Activated effector memory CD4-positive, alpha-beta T cell treated with anti-CD3 and anti-CD28 coated beads, Interleukin-2, amount 50 U/mL, for 16 hours (primary cell): ENCODE measurements around the gene HMOX1.
"Not testable (repeated sequence)": the region's sequence is repeated elsewhere in the genome, so short reads cannot be mapped to it uniquely, and the experiment has no call there.

ENCODE experiments used
- DNase-seq: peaks from one replicate; pipeline ENCODE4 v3.0.0-alpha.2; 2020

Gene HMOX1

DNA sequence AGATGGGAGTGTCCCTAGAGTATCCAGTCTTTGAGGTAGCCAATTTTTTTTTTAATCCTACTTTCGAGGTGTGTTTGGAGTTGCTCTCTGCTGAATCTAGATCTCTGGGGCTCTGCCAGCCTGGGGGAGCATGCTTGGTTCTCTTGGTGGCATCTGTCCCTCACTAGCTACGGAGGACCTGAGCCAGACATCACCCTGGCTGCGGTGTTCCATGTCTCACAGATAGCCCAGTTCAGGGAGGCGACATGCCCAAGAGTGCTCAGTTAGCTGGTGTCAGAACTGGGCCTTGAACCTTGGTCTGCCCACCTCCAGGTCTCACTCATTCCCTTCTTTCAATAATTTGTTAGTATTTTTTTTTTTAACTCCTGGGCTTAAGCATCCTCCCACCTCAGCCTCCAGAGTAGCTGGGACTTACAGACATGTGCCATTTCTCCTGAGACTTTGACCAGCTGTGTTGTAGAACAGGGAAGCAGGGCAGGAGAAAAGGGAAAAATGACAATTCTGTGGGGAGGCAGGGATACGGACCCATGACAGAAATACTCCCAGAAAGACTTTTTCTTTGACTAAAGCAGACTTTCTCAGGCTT, 621 bp downstream of the HMOX1 start:
- DNase-seq, result no peak

DNA sequence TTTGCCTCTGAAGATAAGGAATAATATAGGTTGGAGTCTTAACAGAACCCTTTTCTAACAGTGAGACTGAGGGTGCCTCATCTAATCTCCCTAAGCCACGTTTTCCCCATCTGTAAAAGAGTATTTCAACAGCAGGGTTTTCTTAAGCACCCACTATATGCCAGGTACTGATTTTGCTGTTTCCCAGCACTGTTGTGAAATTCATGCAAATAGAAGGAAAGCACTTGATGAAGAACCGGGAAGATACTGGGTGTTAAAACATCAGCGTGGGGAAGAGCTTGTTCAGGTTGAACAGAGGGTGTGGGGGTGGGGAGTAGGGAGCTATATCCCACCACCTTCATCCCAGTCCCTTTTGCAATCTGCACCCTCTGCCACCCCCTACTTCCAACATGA, 2.8 kb downstream of the HMOX1 start:
- no peak for DNase-seq

DNA sequence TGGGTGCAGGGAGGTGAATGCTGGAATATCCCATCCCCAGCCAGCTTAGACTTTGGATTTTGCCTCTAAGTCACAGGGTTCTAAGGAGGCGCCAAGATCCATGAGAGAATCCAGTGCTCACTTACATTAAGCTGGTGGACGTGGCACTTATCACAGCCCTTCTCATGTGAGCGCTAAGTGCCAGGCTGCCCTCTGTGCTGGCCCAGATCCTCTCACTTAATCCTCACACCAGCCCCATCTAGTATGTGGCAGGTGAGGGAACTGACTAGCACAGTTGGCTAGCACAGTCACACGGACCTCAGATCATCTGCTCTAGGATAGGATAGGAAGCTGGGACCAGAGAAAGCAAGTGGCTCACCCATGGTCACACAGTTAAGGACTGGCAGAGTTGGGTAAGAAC, 3.6 kb downstream of the HMOX1 start:
- no peak for DNase-seq

DNA sequence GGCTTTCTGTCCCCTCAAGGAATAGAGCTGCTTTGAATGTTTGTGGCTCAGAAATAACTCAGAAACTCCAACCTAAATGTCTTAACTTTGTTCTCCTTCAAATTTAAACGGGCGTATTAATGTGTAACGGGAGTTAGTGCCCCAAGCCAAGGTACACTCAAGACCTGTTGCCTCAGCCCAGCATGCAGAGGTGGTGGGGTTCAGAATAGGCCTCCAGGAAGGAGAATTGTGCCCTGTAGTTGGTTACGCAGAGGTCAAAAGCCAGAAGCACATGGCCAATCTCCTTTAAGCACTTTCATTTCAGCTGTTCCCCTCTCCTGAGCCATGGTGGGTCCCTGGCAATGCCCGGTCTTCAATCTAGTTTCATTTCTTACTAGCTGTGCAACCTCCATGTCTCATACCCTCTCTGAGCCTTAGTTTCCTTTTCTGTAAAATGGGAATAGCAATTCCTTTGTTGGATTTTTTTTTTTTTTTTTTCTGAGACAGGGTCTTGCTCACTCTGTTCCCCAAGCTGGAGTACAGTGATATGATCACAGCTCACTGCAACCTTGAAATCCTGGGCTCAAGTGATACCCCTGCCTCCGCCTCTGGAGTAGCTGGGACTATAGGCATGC, 4.2 kb downstream of the HMOX1 start:
- no peak for DNase-seq

DNA sequence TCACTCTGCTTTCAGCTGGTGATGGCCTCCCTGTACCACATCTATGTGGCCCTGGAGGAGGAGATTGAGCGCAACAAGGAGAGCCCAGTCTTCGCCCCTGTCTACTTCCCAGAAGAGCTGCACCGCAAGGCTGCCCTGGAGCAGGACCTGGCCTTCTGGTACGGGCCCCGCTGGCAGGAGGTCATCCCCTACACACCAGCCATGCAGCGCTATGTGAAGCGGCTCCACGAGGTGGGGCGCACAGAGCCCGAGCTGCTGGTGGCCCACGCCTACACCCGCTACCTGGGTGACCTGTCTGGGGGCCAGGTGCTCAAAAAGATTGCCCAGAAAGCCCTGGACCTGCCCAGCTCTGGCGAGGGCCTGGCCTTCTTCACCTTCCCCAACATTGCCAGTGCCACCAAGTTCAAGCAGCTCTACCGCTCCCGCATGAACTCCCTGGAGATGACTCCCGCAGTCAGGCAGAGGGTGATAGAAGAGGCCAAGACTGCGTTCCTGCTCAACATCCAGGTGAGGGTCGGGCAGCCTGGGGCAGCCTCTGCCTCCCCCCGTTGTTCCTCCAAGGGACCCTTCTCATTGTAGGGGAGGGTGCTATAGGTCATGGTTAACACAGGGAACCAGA, 5.9 kb downstream of the HMOX1 start:
- no peak for DNase-seq

DNA sequence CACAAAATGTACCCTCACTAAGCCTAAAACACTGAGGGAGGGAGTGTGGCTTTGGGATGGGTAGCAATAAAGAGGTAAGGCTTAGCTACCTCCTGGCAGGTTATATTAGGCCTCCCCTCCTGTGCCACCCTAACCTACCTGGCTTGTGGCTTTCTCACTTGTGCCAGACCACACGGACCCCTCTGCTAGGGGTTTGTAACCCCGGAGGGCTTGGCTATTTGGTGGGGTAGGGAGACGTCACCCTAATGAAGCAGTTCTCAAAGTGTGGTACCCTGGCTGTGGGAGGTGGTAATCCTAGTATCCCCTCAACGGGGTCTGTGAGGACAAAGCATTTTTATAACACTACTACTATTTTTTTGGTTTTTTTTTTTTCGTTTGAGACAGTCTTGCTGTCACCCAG, 10.0 kb downstream of the HMOX1 start:
- DNase-seq, result no peak

DNA sequence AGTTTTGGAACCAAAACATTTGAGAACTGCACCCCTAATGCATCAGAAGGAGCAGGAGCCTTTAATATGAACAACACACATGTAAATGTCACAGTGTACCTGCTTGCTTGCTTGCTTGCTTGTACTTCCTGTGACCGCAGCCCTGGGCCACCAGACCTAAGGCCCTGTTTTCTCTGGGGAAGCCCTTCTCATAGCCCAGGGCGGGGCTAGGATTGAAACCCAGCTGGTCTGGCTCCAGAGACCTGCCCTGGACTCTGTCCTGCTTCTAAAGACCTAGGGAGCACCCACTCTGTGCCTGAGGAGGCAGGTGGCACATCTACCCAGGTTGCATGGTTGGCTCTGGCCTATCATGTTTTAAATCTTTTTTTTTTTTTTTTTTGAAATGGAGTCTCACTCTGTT, 11.5 kb downstream of the HMOX1 start:
- no peak for DNase-seq

DNA sequence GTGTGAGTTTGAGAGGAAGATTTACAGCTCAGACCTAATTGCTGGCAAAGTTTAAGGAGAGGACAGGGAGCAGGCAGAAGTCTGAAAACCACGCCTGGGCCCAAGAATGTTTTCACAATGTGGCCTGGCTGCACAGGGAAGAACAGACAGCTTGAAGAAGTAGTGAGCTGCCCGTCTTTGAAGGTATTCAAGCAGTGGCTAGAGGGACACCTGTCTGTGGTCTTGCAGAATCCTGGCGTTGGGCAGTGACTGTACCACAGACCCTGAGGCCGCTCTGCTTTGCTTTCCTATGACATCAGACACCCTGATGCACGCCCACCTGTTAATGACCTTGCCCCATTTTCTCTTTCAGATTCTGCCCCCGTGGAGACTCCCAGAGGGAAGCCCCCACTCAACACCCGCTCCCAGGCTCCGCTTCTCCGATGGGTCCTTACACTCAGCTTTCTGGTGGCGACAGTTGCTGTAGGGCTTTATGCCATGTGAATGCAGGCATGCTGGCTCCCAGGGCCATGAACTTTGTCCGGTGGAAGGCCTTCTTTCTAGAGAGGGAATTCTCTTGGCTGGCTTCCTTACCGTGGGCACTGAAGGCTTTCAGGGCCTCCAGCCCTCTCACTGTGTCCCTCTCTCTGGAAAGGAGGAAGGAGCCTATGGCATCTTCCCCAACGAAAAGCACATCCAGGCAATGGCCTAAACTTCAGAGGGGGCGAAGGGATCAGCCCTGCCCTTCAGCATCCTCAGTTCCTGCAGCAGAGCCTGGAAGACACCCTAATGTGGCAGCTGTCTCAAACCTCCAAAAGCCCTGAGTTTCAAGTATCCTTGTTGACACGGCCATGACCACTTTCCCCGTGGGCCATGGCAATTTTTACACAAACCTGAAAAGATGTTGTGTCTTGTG, 12.5 kb downstream of the HMOX1 start:
- no peak for DNase-seq

DNA sequence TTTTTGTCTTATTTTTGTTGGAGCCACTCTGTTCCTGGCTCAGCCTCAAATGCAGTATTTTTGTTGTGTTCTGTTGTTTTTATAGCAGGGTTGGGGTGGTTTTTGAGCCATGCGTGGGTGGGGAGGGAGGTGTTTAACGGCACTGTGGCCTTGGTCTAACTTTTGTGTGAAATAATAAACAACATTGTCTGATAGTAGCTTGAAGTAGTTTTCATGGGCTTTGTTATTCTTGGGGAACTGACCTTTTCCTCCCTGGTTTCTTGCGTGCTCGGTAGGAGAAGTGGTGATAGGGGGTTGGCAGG, 13.1 kb downstream of the HMOX1 start:
- DNase-seq, result no peak

DNA sequence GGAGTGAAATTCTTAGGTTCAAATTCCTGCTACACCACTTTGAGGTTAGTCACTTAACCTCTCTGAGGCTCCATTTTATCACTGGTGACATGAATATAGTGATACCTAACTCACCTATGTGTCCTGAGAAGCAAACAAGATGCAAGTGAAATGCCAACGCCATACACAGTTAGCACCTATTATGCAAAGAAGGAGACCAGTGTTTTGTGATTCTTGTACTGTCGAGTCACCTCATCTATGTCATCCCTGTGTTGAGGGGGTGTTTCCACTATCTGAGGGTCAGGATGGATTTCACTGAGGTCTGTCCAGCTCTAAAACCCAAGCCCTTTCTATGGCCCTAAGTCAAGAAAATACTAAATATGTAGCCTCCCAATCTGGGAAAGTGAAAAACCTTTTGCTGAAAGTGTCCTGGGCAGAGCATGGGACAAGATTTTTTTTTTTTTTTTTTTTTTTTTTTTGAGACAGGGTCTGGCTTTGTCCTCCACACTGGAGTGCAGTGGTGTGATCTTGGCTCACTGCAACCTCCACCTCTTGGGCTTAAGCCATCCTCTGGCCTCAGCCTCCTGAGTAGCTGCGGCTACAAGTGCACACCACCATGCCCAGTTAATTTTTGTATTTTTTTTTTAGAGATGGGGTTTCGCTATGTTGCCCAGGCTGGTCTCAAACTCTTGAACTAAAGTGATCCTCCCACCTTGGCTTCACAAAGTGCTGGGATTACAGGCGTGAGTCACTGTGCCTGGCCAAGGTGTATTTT, 14.1 kb downstream of the HMOX1 start:
- DNase-seq, result no peak

DNA sequence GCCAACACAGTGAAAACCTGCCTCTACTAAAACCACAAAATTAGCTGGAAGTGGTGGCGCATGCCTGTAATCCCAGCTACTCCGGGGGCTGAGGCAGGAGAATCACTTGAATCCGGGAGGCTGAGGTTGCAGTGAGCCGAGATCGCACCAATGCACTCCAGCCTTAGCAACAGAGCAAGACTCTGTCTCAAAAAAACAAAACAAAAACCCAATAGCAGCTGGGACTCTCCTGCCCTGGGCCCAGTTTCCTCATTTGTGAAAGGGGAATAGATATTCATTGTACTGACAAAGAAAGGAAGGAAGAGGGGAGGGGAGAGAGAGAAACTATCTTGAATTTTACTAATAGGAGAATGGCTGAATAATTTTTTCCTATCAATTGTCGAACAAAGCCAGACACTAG, 15.7 kb downstream of the HMOX1 start:
- not testable (repeated sequence) for DNase-seq

DNA sequence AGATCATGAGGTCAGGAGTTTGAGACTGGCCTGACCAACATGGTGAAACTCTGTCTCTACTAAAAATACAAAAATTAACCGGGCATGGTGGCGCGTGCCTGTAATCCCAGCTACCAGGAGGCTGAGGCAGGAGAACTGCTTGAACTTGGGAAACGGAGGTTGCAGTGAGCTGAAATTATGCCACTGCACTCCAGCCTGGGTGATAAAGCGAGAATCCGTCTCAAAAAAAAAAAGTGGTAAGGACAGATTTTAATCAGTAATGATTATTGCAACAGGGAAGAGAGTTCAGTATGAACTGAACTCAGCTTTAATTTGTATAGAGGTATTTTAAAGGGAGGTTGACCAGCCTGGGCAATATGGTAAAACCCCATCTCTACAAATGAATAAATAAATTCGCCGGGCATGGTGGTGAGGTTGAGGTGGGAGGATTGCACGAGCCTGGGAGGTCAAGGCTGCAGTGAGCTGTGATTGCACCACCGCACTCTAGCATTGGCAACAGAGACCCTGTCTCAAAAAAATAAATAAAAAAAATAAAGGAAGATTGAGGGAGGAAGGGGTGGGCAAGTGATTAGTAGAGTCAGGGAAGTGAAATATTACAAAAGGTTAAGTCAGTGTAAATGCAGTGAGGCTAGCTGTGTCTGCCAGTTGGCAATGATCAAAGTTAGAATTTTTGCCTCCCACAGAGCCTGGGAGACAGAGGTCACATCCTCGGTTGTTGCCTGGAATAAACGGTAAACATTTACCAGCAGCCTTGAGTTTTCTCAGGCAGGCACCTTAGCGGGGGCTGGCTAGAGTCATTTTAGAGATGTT, 16.4 kb downstream of the HMOX1 start:
- no peak for DNase-seq

DNA sequence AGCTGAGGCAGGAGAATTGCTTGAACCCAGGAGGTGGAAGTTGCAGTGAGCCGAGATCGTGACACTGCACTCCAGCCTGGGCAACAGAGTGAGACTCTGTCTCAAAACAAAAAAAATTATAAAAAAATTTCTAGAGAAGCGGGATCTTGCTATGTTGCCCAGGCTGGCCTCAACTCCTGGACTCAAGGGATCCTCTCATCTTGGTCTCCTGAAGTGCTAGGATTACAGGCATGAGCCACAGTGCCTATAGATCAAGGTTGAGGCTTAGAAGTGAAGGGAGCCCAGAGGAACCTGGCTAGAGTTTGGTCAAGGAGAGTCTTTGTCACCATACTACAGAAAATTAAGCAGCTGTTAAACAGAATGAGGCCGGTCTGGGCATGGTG, 17.7 kb downstream of the HMOX1 start:
- DNase-seq, result no peak

DNA sequence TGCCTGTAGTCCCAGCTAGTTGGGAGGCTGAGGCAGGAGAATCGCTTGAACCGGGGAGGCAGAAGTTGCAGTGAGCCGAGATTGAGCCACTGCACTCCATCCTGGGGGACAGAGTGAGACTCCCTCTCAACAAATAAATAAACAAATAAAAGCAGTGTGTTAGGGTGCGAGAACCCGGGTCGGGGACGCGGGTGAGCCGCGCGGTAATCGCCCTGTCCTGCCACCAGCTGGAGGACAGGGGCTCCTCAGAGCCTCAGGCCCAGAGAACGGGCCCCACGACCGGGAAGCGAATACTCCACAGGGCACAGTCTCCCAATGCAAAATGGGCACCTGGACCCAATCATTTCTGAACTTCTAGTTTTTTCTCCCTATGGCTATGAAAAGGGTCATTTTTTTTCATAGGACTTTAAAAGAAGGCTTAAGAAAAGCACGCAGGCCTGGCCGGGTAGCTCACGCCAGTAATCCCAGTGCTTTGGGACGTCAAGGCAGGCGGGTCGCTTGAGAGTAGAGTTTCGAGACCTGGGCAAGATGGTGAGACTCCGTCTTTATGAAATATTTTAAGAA, 18.3 kb downstream of the HMOX1 start:
- peak; percentile 67 for DNase-seq

DNA sequence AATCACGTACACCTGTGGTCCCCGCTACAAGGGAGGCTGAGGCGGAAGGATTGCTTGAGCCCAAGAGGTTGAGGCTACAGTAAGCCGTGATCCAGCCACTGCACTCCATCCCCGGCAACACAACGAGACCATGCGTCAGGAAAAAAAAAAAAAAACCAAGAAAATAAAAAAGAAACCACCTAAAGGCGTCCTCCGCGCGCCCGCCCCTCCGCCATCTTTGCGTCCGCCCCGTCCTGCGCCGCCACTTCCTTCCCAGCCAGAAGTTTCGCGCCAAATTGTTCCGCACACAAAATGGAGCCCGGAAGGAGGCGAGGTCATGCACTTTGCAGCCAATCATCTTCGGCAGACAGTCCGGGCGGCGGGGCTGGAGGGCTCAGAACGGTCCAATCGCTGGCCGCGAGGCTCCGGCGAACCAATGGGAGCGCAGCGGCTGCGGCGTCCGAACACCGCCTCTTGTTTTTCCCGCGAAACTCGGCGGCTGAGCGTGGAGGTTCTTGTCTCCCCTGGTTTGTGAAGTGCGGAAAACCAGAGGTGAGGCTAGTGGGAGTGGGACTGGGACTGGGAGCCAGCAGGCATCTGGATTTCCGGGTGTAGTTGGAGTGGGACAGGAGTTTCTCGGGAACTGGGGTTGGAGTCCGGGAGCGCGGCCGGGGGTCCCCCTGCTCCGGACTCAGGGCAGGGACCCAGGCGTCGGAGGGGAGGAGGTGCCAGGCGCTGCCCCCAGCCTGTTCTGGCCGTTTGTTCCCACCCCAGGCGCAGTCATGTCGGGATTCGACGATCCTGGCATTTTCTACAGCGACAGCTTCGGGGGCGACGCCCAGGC, 19.0 kb downstream of the HMOX1 start, which contains the start of gene MCM5:
MCM5 (plus strand) TSS at position 463 of the 823 bp plus-strand sequence; CDS start at position 762, 299 bp downstream.
- DNase-seq, result peak; percentile 99

DNA sequence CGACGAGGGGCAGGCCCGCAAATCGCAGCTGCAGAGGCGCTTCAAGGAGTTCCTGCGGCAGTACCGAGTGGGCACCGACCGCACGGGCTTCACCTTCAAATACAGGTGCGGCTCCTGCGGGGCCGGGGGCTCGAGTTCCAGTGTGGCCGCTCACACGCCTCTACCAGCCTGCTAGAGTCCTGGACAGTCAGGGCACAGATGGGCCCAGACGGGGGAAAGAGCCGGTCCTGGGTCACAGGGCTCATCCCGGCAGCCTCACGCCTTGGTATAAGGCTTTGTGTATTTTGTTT, 19.6 kb downstream of the HMOX1 start:
- DNase-seq, result peak; percentile 74

DNA sequence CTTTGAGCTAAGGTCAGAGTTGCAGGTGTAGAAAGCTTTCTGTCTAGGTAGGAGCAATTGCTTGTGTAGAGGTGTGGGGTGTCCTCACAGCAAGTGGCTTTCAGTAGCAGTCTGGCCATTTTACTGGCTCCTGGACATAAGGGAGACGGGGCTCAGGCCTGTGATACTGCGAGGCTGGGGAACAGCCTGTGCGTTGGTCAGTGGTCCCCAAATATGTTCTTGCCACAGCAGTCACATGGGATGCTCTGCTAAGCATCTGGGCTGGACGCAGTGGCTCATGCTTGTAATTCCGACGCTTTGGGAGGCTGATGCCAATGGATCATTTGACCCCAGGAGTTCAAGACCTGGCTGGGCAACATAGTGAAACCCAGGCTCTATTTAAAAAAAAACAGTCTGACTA, 21.0 kb downstream of the HMOX1 start:
- no peak for DNase-seq

DNA sequence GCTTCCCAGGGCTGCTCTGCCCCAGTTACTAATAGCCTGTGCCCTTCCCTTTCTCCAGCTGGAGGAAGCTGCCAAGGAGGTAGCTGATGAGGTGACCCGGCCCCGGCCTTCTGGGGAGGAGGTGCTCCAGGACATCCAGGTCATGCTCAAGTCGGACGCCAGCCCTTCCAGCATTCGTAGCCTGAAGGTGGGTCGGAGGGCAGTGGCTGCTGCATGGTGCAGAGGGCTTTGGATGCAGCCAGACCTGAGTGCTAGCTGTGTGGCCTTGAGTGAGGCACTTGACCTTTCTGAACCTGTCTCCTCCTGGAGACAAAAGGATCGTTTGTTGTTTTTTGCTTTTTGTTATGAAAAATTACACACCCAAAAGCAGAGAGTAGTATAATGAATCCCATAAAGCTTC, 22.5 kb downstream of the HMOX1 start:
- no peak for DNase-seq

DNA sequence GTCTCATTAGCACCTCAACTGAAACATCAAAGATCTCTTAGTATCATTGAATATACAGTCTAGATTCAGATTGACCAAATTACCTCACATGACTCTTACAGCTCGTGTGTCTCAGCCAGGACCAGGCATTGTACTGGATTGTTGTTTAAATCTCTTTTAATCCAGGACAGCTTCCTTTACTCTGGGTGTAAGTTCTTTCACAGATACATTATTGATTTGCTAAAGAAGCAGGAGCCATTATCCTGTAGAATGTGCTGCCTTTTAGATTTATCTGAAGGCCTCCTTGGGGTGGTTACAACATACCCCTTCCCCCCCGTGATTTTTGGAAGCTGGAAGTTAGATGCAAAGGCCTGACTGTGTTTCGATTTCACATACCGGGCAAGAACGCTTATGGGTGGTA, 23.3 kb downstream of the HMOX1 start:
- DNase-seq, result no peak

DNA sequence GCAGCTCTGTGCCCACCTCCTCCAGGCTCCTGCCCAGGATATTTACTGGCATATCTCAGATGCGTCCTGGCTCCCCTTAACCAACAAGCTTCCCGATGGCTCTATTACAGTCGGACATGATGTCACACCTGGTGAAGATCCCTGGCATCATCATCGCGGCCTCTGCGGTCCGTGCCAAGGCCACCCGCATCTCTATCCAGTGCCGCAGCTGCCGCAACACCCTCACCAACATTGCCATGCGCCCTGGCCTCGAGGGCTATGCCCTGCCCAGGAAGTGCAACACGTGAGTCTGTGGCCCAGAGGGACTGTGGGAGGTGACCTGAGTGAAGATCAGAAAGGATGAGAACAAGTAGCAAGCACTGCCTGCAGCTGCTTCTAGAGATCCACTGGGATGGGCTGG, 25.5 kb downstream of the HMOX1 start:
- no peak for DNase-seq

DNA sequence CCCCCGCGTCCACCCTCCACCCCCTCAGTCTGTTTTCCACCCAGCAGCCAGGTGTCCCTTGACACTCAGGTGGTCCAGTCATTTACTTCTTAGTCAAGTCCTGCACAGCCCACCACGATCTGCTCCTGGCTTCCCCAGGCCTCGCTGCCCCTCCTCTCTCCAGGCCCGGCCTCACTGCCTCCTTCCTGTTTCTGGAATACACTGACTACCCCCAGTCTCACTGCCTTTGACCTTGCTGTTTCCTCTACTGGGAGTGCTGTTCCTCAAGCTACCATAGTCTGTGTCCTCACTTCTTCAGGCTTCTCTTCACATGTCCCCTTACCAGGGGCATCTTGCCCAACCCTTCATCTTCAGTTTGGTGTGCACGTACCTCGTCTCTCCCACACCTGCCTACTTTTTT, 26.5 kb downstream of the HMOX1 start:
- DNase-seq, result no peak
